Measurements from ENCODE around the gene SMOC1.

SMOC1 gene

GRCh38 chr14:69879175-69880043 lies at the start of gene SMOC1:
Gene SMOC1, plus strand, starts transcription at chr14:69879416. Its CDS starts 263 bp downstream, at chr14:69879679.
- DNase-seq (ENCODE audit: low spot score) = peak; percentile 75
- no peak for TF ChIP-seq CTCF (IDR thresholded peaks at IDR 0.05; ENCODE audit: extremely low read depth, missing control alignments)

- no peak for TF ChIP-seq CTCF (IDR thresholded peaks at IDR 0.05; ENCODE audit: extremely low read depth, missing control alignments)
- DNase-seq (ENCODE audit: low spot score) = no peak
Measured at GRCh38 chr14:69838881-69839416, 40.3 kb upstream of the SMOC1 start.

GRCh38 chr14:69839661-69840060 lies 39.6 kb upstream of the SMOC1 start:
- DNase-seq (ENCODE audit: low spot score) = no peak
- TF ChIP-seq CTCF (IDR thresholded peaks at IDR 0.05; ENCODE audit: extremely low read depth, missing control alignments) = no peak

- TF ChIP-seq CTCF (IDR thresholded peaks at IDR 0.05; ENCODE audit: extremely low read depth, missing control alignments) = no peak
- DNase-seq (ENCODE audit: low spot score) = peak; percentile 2
Measured at GRCh38 chr14:69841656-69842055, 37.6 kb upstream of the SMOC1 start.

GRCh38 chr14:69842686-69843420 lies 36.4 kb upstream of the SMOC1 start:
- DNase-seq (ENCODE audit: low spot score) = no peak
- no peak for TF ChIP-seq CTCF (IDR thresholded peaks at IDR 0.05; ENCODE audit: extremely low read depth, missing control alignments)

- DNase-seq (ENCODE audit: low spot score) = no peak
- TF ChIP-seq CTCF (IDR thresholded peaks at IDR 0.05; ENCODE audit: extremely low read depth, missing control alignments) = no peak
Measured at GRCh38 chr14:69844171-69844570, 35.0 kb upstream of the SMOC1 start.

Measured in GM20000 (cell line).